ENCODE data around the gene BPGM.

GRCh38 chr7:134674424-134674823 lies 27.8 kb downstream of the BPGM start:
- TF ChIP-seq CTCF (IDR thresholded peaks at IDR 0.05; ENCODE audit: borderline replicate concordance, extremely low read depth, low read length, poor library complexity, severe bottlenecking) (no peak), EZH2 (IDR thresholded peaks at IDR 0.05; ENCODE audit: borderline replicate concordance, low read depth, low read length, severe bottlenecking) (no peak)
